Stimulated activated naive CD4-positive, alpha-beta T cell treated with Interleukin-2 at 50 U/mL for 16 hours (primary cell): Measurements from ENCODE around the gene ANP32A.
"Not testable (repeated sequence)": the region's sequence is repeated elsewhere in the genome, so short reads cannot be mapped to it uniquely, and the experiment has no call there.

Source experiments
- DNase-seq: peaks from one replicate; lab custom pipeline; 2025; lab: John Stamatoyannopoulos, UW

ANP32A gene

GRCh38 chr15:68781766-68782588 is 38.7 kb downstream of the ANP32A start:
- DNase-seq: peak; percentile 34

- DNase-seq: no peak
These were observed 39.5 kb downstream of the ANP32A start for GRCh38 chr15:68781217-68781616.

DNA sequence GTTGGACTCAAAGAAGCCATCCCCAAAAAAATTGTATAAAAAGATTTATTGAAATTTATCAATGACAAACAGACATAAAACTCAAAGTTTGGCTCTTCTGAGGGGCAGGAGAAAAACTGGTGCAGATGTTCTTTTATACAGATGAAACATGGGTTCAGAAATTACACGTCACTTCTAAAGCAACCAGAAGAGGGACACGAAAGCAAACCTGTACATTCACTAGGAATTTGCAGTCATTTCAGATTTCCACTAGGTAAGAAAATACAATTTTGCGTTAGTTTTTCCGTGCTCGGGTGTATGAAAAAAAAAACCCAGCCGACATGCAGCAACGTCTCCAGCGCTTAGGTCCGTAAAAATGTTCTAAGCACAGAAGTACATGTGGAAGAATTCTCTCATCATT is 41.8 kb downstream of the ANP32A start:
- no peak for DNase-seq

GRCh38 chr15:68776477-68777270 is 44.0 kb downstream of the ANP32A start:
- DNase-seq: no peak

DNA sequence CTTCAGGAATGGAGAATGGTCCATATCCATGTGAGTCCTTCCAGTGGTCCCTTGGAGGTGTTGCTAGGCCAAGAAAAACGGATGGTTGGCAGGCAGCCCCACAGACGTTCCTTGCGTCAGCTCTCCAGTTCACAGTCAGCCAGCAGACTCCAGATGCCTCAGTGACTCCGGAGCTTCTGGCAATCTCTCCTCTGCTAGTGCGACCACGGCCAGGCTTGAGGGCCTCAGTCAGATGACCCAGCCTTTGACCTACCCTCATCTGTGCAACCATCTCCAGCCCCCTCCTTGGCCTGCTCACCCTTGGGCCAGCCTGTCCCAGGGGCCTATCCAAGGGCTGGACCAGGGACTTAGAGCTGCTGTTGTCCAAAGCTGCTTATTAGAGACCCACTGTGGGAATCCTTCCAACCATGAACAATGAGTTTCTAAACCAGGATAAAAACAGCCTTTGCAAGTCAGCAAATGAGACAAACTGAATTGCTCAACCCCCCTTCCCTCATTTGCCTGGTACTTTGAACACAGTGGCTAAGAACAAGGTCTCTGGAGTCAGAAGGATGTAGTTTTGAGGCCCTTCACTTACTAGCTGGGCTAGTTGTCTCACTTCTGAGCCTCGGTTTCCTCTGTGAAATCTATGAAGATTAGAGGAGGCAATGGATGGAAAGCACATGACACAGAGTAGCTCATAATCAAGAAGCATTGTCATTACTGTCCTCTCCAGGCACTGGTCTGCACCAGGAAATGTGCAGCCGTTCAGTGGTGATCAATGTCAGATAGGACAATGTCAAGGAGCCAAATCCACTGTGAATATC is 44.8 kb downstream of the ANP32A start:
- DNase-seq: no peak

DNA sequence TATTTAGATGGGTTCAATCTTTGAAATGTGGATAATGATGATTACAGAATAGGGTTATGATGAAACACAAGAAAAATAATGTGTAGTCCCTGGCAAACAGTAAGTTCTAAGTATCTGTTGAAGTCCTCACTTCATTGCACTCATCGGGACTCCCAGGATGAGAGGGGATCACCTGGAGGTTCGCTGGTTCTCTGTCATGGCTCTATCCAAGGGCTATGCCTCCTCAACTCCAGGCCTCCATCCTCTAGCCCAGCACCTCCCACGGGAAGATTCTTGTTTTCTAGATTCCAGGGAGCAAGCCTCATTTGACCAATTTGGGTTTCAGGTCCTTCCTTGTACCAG is 45.5 kb downstream of the ANP32A start:
- DNase-seq: no peak

- no peak for DNase-seq
These were observed 46.0 kb downstream of the ANP32A start for GRCh38 chr15:68774521-68775235.

DNA sequence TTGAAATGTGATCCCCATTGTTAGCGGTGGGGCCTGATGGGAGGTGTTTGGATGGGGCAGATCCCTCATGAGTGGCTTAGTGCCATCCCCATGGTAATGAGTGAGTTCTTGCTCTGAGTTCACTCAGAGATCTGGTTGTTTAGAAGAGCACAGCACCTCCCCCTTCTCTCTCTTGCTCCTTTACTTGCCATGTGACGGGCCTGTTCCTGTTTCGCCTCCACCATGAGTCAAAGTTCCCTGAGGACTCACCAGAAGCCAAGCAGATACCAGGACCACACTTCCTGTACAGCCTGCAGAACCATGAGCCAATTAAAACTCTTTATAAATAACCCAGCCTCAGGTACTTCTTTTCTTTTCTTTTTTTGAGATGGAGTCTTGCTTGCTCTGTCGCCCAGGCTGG is 46.6 kb downstream of the ANP32A start:
- DNase-seq: no peak

GRCh38 chr15:68773036-68773435 is 47.7 kb downstream of the ANP32A start:
- DNase-seq: no peak

- DNase-seq: no peak
These were observed 50.5 kb downstream of the ANP32A start for GRCh38 chr15:68770216-68770615.

DNA sequence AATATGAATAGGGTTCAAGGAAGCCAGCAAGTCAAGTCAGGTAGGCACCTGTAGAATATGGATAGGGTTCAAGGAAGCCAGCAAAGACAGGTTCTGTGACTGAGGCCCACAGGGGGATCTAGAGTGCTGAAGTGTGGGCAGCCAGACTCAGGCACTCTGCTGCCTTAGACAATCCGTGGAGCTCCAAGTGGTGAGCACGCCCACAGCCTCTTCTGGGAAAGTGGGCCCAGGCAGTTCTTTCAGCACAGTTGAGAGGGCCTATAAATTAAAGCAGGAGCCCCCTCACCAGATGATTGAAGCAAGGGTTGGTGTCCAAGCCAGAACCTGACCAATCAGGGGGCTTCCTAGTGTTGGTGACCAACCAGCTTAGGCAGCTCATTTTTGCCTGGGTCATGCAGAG is 51.0 kb downstream of the ANP32A start:
- no peak for DNase-seq

- DNase-seq: no peak
These were observed 52.4 kb downstream of the ANP32A start for GRCh38 chr15:68768321-68768720.

DNA sequence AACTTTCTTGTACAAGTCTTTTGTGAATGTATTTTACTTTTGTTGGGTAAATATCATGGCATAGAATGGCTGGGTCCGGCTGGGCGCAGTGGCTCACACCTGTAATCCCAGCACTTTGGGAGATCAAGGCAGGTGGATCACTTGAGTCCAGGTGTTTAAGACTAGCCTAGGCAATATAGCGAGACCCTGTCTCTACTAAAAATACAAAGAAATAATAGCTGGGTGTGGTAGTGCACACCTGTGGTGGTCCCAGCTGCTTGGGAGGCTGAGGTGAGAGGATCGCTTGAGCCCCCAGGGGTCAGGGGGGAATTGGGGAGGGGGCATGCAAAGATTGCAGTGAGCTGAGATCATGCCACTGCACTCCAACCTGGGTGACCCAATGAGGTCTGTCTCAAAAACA is 52.9 kb downstream of the ANP32A start:
- DNase-seq: no peak

GRCh38 chr15:68765602-68766368 is 54.9 kb downstream of the ANP32A start:
- DNase-seq: no peak

DNA sequence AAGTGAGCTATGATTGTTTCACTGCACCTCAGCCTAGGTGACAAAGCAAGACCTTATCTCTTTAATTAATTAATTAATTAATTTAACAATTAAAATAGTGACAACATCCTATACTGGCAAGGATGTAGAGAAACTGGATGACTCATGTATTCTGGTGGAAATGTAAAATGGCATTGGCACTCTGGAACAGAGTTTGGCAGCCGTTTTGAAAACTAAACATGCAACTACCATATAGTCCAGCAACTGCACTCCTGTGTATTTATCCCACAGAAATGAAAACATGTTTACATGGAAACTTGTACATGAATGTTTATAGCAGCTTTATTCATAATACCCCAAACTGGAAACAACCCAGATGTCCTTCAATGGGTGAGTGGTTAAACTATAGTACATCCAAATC is 56.6 kb downstream of the ANP32A start:
- no peak for DNase-seq

DNA sequence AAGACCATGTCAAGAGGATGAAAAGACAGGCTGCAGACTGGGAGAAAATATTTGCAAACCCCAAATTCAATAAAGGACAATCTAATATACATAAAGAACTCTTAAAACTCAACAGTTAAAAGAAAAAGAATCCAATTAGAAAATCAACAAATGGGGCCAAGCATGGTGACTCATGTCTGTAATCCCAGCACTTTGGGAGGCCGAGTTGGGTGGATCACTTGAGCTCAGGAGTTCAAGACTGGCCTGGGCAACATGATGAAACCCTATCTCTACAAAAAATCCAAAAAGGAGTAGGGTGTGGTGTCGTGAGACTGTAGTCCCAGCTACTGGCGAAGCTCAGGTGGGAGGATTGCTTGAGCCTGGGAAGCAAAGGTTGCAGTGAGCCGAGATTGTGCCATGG is 57.6 kb downstream of the ANP32A start:
- no peak for DNase-seq

DNA sequence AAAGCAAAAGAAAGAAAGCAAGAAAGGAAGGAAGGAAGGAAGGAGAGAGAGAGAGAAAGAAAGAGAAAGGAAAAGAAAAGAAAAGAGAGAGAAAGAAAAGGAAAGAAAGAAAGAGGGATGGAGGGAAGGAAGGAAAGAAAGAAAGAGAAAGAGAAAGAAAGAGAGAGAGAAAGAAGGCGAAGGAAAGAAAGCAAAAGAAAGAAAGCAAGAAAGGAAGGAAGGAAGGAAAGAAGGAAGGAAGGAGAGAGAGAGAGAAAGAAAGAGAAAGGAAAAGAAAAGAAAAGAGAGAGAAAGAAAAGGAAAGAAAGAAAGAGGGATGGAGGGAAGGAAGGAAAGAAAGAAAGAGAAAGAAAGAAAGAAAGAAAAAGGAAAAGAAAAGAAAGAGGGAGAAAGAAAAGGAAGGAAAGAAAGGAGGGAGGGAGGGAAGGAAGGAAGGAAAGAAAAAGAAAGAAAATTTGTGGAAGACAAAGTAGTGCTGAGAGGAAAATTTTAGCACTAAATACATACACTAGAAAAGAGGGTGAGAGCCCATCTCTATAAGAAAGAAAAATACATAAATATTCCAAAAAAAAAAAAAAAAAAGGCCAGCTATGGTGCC is 60.6 kb downstream of the ANP32A start:
- DNase-seq: not testable (repeated sequence)

DNA sequence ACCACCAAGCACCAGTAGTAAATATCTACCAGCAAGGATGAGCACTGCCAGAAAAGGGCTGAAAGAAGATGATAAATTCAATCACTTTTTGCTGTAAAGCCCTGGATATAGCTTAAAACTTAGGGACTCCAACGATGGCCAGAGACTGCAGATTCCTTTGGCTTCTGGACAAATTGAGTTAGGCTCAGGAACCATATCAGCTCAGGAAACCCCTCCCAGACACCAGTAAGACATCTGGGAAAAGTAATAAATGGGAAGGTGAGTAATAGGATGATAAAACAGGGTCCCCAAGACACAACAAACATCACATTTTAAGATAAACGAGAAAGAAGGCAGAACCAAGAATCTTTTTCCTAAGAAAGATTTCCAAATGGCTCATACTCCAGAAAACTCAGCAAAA is 65.0 kb downstream of the ANP32A start:
- DNase-seq: no peak

- DNase-seq: no peak
These were observed 69.1 kb downstream of the ANP32A start for GRCh38 chr15:68751622-68752021.

DNA sequence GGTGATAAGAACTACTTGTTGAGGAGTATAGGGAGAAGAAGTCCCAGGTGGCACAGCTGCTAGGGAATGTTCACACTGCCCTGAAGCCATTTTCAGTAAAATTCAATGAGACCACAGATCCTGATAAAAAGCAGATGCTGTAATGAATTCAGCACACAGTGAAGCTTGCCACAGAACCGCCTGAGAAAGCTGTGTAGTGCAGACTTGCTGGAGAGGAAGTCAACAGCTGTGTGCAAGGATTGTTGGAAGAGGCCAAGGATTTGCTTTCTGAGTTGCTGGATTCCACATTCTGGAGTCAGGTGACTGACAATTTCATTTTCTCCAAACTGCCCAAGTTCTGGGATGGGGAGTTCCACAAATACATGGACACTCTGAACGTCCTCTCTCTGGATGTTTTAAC is 70.9 kb downstream of the ANP32A start:
- no peak for DNase-seq

DNA sequence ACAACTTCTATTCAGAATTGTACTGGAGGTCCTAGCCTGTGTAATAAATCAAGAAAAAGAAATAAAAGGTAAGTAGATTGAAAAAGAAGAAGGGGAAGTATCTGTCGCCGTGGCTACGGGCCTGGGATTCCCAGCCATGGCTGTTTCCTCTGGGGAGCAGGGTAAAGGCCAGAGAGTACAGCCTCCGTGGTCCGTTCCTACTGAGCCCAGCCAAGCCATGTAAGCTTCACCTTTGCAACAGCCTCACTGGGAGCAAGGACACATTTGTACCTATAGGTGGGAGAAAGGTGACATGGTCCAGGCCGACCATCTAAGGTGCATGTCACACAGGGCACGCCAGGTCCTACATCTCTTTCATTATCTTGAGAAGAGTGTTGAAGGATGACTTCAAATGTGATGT is 71.3 kb downstream of the ANP32A start:
- DNase-seq: no peak
